22Rv1 (cell line): Measurements from ENCODE around the gene IQGAP1.

Experiments used
- ZFX ChIP-seq: fragments of 450-650 bp; IDR thresholded peaks from 2 replicates; pipeline ENCODE4 v1.6.1; 2017; ENCODE audit warnings: antibody characterized with exemption, borderline replicate concordance
- TF ChIP-seq, protein P1 (sequence below): fragments of 450-650 bp; IDR thresholded peaks from 2 replicates; pipeline ENCODE4 v1.5.1; 2017; ENCODE audit warnings: mild to moderate bottlenecking

- TF ChIP-seq, protein P1, sequence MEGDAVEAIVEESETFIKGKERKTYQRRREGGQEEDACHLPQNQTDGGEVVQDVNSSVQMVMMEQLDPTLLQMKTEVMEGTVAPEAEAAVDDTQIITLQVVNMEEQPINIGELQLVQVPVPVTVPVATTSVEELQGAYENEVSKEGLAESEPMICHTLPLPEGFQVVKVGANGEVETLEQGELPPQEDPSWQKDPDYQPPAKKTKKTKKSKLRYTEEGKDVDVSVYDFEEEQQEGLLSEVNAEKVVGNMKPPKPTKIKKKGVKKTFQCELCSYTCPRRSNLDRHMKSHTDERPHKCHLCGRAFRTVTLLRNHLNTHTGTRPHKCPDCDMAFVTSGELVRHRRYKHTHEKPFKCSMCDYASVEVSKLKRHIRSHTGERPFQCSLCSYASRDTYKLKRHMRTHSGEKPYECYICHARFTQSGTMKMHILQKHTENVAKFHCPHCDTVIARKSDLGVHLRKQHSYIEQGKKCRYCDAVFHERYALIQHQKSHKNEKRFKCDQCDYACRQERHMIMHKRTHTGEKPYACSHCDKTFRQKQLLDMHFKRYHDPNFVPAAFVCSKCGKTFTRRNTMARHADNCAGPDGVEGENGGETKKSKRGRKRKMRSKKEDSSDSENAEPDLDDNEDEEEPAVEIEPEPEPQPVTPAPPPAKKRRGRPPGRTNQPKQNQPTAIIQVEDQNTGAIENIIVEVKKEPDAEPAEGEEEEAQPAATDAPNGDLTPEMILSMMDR, result no peak
- no peak for TF ChIP-seq ZFX
Observed at GRCh38 chr15:90539789-90540188, 151.7 kb downstream of the IQGAP1 start.
